ENCODE measurements around the gene SPIN2A. TPM values are rescaled to one million over a fixed set of nuclear protein-coding genes. Genes with fewer than 3 reads are reported as not detected.

The SPIN2A gene
- total and polyA plus RNA-seq, 2 of the 13 experiments (the other 11 are each of a cell fraction or from before 2014, with no cell fraction given): 0.44 to 0.60 TPM

GRCh38 chrX:57121162-57121755 lies 15.9 kb downstream of the SPIN2A start, which contains the start of gene SPIN2B (continued):
- TF ChIP-seq GMEB1 (CRISPR knock-in tag; IDR thresholded peaks at IDR 0.05; ENCODE audit: borderline replicate concordance) (peak; percentile 47; the same call in 1 of the 2 replicates), DRAP1 (CRISPR knock-in tag; IDR thresholded peaks at IDR 0.05) (peak; percentile 30; the same call in 1 of the 2 replicates), HNRNPK (IDR thresholded peaks at IDR 0.05; ENCODE audit: low read depth, low read length, poor library complexity, severe bottlenecking) (no peak), ZNF768 (CRISPR knock-in tag; IDR thresholded peaks at IDR 0.05) (peak; percentile 57; the same call in 1 of the 2 replicates), MYC (CRISPR knock-in tag; IDR thresholded peaks at IDR 0.05; ENCODE audit: borderline replicate concordance) (peak; percentile 67; the same call in 1 of the 2 replicates), ZNF569 (CRISPR knock-in tag; IDR thresholded peaks at IDR 0.05; ENCODE audit: borderline replicate concordance) (no peak), ZFX (CRISPR knock-in tag; IDR thresholded peaks at IDR 0.05; ENCODE audit: low read depth) (peak; percentile 87), SOX6 (IDR thresholded peaks at IDR 0.05) (no peak), SOX6 (CRISPR knock-in tag; IDR thresholded peaks at IDR 0.05) (peak; percentile 46), ZNF501 (CRISPR knock-in tag; IDR thresholded peaks at IDR 0.05) (0 out of 2 replicates have a peak, but pooled peaks have one; percentile 26), ZNF839 (CRISPR knock-in tag; IDR thresholded peaks at IDR 0.05; ENCODE audit: borderline replicate concordance) (no peak), RORA (CRISPR knock-in tag; IDR thresholded peaks at IDR 0.05) (no peak), TBX2 (CRISPR knock-in tag; IDR thresholded peaks at IDR 0.05; ENCODE audit: borderline replicate concordance) (peak; percentile 42; the same call in 1 of the 2 replicates), KLF13 (CRISPR knock-in tag; IDR thresholded peaks at IDR 0.05) (no peak), ZNF580 (CRISPR knock-in tag; IDR thresholded peaks at IDR 0.05; ENCODE audit: borderline replicate concordance, low read depth) (no peak), PATZ1 (CRISPR knock-in tag; IDR thresholded peaks at IDR 0.05) (no peak), ZNF784 (CRISPR knock-in tag; IDR thresholded peaks at IDR 0.05; ENCODE audit: borderline replicate concordance) (peak; percentile 39; the same call in 1 of the 2 replicates), ZSCAN25 (CRISPR knock-in tag; IDR thresholded peaks at IDR 0.05) (0 out of 2 replicates have a peak, but pooled peaks have one; percentile 29), ZKSCAN5 (CRISPR knock-in tag; IDR thresholded peaks at IDR 0.05) (no peak), SAP130 (CRISPR knock-in tag; IDR thresholded peaks at IDR 0.05; ENCODE audit: low read depth) (peak; percentile 63), IRF2 (CRISPR knock-in tag; IDR thresholded peaks at IDR 0.05) (0 out of 2 replicates have a peak, but pooled peaks have one; percentile 42), GABPB1 (CRISPR knock-in tag; IDR thresholded peaks at IDR 0.05) (peak; percentile 86)
